Measurements from ENCODE around the gene RBBP8NL. TPM values are rescaled to one million over a fixed set of nuclear protein-coding genes. Genes with fewer than 3 reads are reported as not detected.
A peak's percentile ranks its signal among the peaks of the same experiment; 100 is the strongest.

Gene RBBP8NL
- total and polyA plus RNA-seq, 9 of the 15 experiments (the other 6 are each of a cell fraction or from before 2014, with no cell fraction given): not detected

- TF ChIP-seq, protein P1, sequence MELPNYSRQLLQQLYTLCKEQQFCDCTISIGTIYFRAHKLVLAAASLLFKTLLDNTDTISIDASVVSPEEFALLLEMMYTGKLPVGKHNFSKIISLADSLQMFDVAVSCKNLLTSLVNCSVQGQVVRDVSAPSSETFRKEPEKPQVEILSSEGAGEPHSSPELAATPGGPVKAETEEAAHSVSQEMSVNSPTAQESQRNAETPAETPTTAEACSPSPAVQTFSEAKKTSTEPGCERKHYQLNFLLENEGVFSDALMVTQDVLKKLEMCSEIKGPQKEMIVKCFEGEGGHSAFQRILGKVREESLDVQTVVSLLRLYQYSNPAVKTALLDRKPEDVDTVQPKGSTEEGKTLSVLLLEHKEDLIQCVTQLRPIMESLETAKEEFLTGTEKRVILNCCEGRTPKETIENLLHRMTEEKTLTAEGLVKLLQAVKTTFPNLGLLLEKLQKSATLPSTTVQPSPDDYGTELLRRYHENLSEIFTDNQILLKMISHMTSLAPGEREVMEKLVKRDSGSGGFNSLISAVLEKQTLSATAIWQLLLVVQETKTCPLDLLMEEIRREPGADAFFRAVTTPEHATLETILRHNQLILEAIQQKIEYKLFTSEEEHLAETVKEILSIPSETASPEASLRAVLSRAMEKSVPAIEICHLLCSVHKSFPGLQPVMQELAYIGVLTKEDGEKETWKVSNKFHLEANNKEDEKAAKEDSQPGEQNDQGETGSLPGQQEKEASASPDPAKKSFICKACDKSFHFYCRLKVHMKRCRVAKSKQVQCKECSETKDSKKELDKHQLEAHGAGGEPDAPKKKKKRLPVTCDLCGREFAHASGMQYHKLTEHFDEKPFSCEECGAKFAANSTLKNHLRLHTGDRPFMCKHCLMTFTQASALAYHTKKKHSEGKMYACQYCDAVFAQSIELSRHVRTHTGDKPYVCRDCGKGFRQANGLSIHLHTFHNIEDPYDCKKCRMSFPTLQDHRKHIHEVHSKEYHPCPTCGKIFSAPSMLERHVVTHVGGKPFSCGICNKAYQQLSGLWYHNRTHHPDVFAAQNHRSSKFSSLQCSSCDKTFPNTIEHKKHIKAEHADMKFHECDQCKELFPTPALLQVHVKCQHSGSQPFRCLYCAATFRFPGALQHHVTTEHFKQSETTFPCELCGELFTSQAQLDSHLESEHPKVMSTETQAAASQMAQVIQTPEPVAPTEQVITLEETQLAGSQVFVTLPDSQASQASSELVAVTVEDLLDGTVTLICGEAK (IDR thresholded peaks at IDR 0.05): no peak
- TF ChIP-seq, protein P1 (CRISPR knock-in tag; IDR thresholded peaks at IDR 0.05): 0 out of 2 replicates have a peak, but pooled peaks have one; percentile 38
- TF ChIP-seq SMARCA5 (IDR thresholded peaks at IDR 0.05) (0 out of 2 replicates have a peak, but pooled peaks have one; percentile 53), ETV5 (CRISPR knock-in tag; IDR thresholded peaks at IDR 0.05; ENCODE audit: low read depth) (peak; percentile 41; the same call in 1 of the 2 replicates), RBFOX2 (IDR thresholded peaks at IDR 0.05; ENCODE audit: low read depth, low read length) (peak; percentile 49), RBM25 (IDR thresholded peaks at IDR 0.05; ENCODE audit: low read depth, low read length, severe bottlenecking) (peak; percentile 64), GABPB1 (CRISPR knock-in tag; IDR thresholded peaks at IDR 0.05) (peak; percentile 57; the same call in 1 of the 2 replicates), CREB3L1 (IDR thresholded peaks at IDR 0.05; ENCODE audit: borderline replicate concordance, low read depth) (peak; percentile 62; the same call in 1 of the 2 replicates), BCOR (IDR thresholded peaks at IDR 0.05) (peak; percentile 76), CXXC5 (CRISPR knock-in tag; IDR thresholded peaks at IDR 0.05) (peak; percentile 70), ZNF12 (CRISPR knock-in tag; IDR thresholded peaks at IDR 0.05) (peak; percentile 46; the same call in 1 of the 2 replicates), MYC (IDR thresholded peaks at IDR 0.05; ENCODE audit: low read depth, low read length) (peak; percentile 83), MYC (CRISPR knock-in tag; IDR thresholded peaks at IDR 0.05; ENCODE audit: borderline replicate concordance, low read depth) (0 out of 2 replicates have a peak, but pooled peaks have one; percentile 27)
- TF ChIP-seq, protein P2, sequence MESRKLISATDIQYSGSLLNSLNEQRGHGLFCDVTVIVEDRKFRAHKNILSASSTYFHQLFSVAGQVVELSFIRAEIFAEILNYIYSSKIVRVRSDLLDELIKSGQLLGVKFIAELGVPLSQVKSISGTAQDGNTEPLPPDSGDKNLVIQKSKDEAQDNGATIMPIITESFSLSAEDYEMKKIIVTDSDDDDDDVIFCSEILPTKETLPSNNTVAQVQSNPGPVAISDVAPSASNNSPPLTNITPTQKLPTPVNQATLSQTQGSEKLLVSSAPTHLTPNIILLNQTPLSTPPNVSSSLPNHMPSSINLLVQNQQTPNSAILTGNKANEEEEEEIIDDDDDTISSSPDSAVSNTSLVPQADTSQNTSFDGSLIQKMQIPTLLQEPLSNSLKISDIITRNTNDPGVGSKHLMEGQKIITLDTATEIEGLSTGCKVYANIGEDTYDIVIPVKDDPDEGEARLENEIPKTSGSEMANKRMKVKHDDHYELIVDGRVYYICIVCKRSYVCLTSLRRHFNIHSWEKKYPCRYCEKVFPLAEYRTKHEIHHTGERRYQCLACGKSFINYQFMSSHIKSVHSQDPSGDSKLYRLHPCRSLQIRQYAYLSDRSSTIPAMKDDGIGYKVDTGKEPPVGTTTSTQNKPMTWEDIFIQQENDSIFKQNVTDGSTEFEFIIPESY (CRISPR knock-in tag; IDR thresholded peaks at IDR 0.05): peak; percentile 84
Measured at GRCh38 chr20:62446888-62447869, 19.8 kb upstream of the RBBP8NL start (continued).

Measured in K562 (cell line).